ENCODE data around the gene HSD17B7.

HSD17B7 gene

GRCh38 chr1:162859191-162859590, 68.7 kb downstream of the HSD17B7 start:
- DNase-seq (ENCODE audit: low spot score), result no peak

- DNase-seq (ENCODE audit: low spot score), result no peak
Measured at GRCh38 chr1:162861101-162861500, 70.6 kb downstream of the HSD17B7 start, which contains the start of gene CCDC190. TSS of gene CCDC190 (minus strand) at chr1:162861175. CDS start at chr1:162859646, 1,529 bp downstream.

GRCh38 chr1:162861625-162862024, 71.1 kb downstream of the HSD17B7 start:
- no peak for DNase-seq (ENCODE audit: low spot score)

Measured in AG20443 (cell line).